Loucy (cell line): Measurements from ENCODE around the gene RAB26.

Experiments
- H2AFZ ChIP-seq: fragments of 200-600 bp; sonication (generic); 2 replicates; pipeline ENCODE4 v1.6.0; 2016; ENCODE audit warnings: antibody characterized with exemption, mild to moderate bottlenecking, low read length, moderate library complexity
- H3F3A ChIP-seq: fragments of 200-600 bp; 2 replicates; pipeline ENCODE4 v1.6.0; 2016; ENCODE audit warnings: antibody characterized with exemption, low read depth, mild to moderate bottlenecking
- H3K27me3 ChIP-seq: fragments of 200-600 bp; sonication (generic); 2 replicates; pipeline ENCODE4 v1.6.1; 2014; ENCODE audit warnings: low read length, mild to moderate bottlenecking; ENCODE audit not compliant: insufficient read depth, poor library complexity, severe bottlenecking
- H3K36me3 ChIP-seq: fragments of 200-600 bp; sonication (generic); 2 replicates; pipeline ENCODE4 v1.6.1; 2016; ENCODE audit warnings: low read length; ENCODE audit not compliant: insufficient read depth
- H3K4me1 ChIP-seq: fragments of 200-600 bp; sonication (generic); 2 replicates; pipeline ENCODE4 v1.5.1; 2014; ENCODE audit warnings: low read length, mild to moderate bottlenecking; ENCODE audit not compliant: insufficient read depth, poor library complexity, severe bottlenecking
- H3K4me2 ChIP-seq: fragments of 200-600 bp; sonication (generic); 2 replicates; pipeline ENCODE4 v1.6.0; 2014; ENCODE audit warnings: antibody characterized with exemption, low read length, low read depth, mild to moderate bottlenecking; ENCODE audit not compliant: poor library complexity, severe bottlenecking
- H3K4me3 ChIP-seq: fragments of 200-600 bp; sonication (generic); 2 replicates; pipeline ENCODE4 v1.5.1; 2014; ENCODE audit warnings: low read length, mild to moderate bottlenecking, mixed read lengths; ENCODE audit not compliant: poor library complexity, severe bottlenecking
- H3K79me2 ChIP-seq: fragments of 200-600 bp; sonication (generic); 2 replicates; pipeline ENCODE4 v1.6.1; 2014; ENCODE audit warnings: low read length; ENCODE audit not compliant: insufficient read depth
- H3K9ac ChIP-seq: fragments of 200-600 bp; sonication (generic); 2 replicates; pipeline ENCODE4 v1.6.0; 2014; ENCODE audit warnings: mild to moderate bottlenecking, low read depth, low read length, moderate library complexity; ENCODE audit not compliant: poor library complexity, severe bottlenecking
- H3K9me2 ChIP-seq: fragments of 200-600 bp; sonication (generic); replicated peaks from 2 replicates; pipeline ENCODE4 v1.6.1; 2016; ENCODE audit warnings: low read depth, low read length, mixed read lengths
- H3K9me3 ChIP-seq: fragments of 200-600 bp; sonication (generic); 2 replicates; pipeline ENCODE4 v1.6.1; 2014; ENCODE audit warnings: mild to moderate bottlenecking, antibody characterized with exemption, low read length, low read depth; ENCODE audit not compliant: insufficient read depth
- H4K20me1 ChIP-seq: fragments of 200-600 bp; sonication (generic); 2 replicates; pipeline ENCODE4 v1.6.0; 2014; ENCODE audit warnings: antibody characterized with exemption, low read length, mild to moderate bottlenecking; ENCODE audit not compliant: insufficient read depth, poor library complexity, severe bottlenecking
- CTCF ChIP-seq: fragments of 200-600 bp; sonication (generic); conservative IDR thresholded peaks from 2 replicates; pipeline ENCODE4 v1.5.1; 2014; ENCODE audit warnings: mild to moderate bottlenecking, antibody characterized with exemption, low read length
- EZH2phosphoT487 ChIP-seq: fragments of 200-600 bp; IDR thresholded peaks from 2 replicates; pipeline ENCODE4 v1.6.1; 2018; ENCODE audit warnings: antibody characterized with exemption, mild to moderate bottlenecking, moderate library complexity, borderline replicate concordance

RAB26 gene

GRCh38 chr16:2157480-2158261, 9.2 kb downstream of the RAB26 start:
- Histone ChIP-seq H3F3A (no peaks in the 10 kb centered on the region), H3K4me3 (peak overlapping the region; percentile 87), H3K27me3 (peaks cover 4% of the 10 kb centered on the region), H3K9ac (peak overlapping the region; percentile 82), H3K36me3 (no peaks in the 10 kb centered on the region), H3K4me1 (peaks cover 5% of the 10 kb centered on the region), H3K9me2 (no peaks in the 10 kb centered on the region), H2AFZ (no peak overlapping the region), H3K9me3 (no peaks in the 10 kb centered on the region), H4K20me1 (peaks cover 28% of the 10 kb centered on the region), H3K79me2 (peaks cover 85% of the 10 kb centered on the region), H3K4me2 (peak overlapping the region; percentile 78)
- no peak for TF ChIP-seq EZH2phosphoT487
- TF ChIP-seq CTCF: no peak

GRCh38 chr16:2158262-2158638, 9.8 kb downstream of the RAB26 start:
- Histone ChIP-seq H2AFZ (no peak overlapping the region), H4K20me1 (peaks cover 22% of the 10 kb centered on the region), H3K4me2 (peak overlapping the region; percentile 78), H3K36me3 (no peaks in the 10 kb centered on the region), H3K9me3 (no peaks in the 10 kb centered on the region), H3K9ac (peak overlapping the region; percentile 82), H3K79me2 (peaks cover 83% of the 10 kb centered on the region), H3K4me3 (no peak overlapping the region), H3K4me1 (peaks cover 5% of the 10 kb centered on the region), H3K9me2 (no peaks in the 10 kb centered on the region), H3K27me3 (peaks cover 4% of the 10 kb centered on the region), H3F3A (no peaks in the 10 kb centered on the region)
- TF ChIP-seq EZH2phosphoT487: no peak
- TF ChIP-seq CTCF: no peak

GRCh38 chr16:2159175-2159838, 10.9 kb downstream of the RAB26 start:
- Histone ChIP-seq H3K36me3 (no peaks in the 10 kb centered on the region), H3K9me2 (no peaks in the 10 kb centered on the region), H3K9ac (no peak overlapping the region), H2AFZ (no peak overlapping the region), H3K4me1 (peaks cover 5% of the 10 kb centered on the region), H3K4me3 (no peak overlapping the region), H3K4me2 (peak overlapping the region; percentile 20), H3K9me3 (no peaks in the 10 kb centered on the region), H3K79me2 (peaks cover 79% of the 10 kb centered on the region), H3K27me3 (peaks cover 4% of the 10 kb centered on the region), H3F3A (no peaks in the 10 kb centered on the region), H4K20me1 (peaks cover 13% of the 10 kb centered on the region)
- no peak for TF ChIP-seq CTCF
- no peak for TF ChIP-seq EZH2phosphoT487
